RWPE1 (cell line): ENCODE results near the gene RAB3C.

Experiments used
- CTCF ChIA-PET: fragments of 350-600 bp; sonication (Branson Sonifier 250); formaldehyde crosslinking; extraction: SDS; loops from one replicate; lab custom pipeline; 2021; lab: Yijun Ruan, JAX
- POLR2A ChIA-PET: fragments of 400-600 bp; formaldehyde crosslinking; extraction: SDS; loops from one replicate; lab custom pipeline; 2020; ENCODE audit warnings: antibody characterized with exemption; ENCODE audit not compliant: low non-redundant PET; lab: Yijun Ruan, JAX
- DNase-seq: peaks from one replicate; pipeline ENCODE4 v3.0.0; 2012; ENCODE audit warnings: low spot score
- H3K27ac ChIP-seq: fragments of 450-650 bp; 2 replicates; pipeline ENCODE4 v1.5.1; 2017
- CTCF ChIP-seq: fragments of 450-650 bp; conservative IDR thresholded peaks from 2 replicates; pipeline ENCODE4 v1.5.1; 2017; ENCODE audit warnings: low read depth, mild to moderate bottlenecking

Gene RAB3C

GRCh38 chr5:58851571-58851970 is 268.7 kb downstream of the RAB3C start:
- ChIA-PET POLR2A (no interaction called here), CTCF (no interaction called here)
- H3K27ac ChIP-seq = no peak overlapping the region
- no peak for DNase-seq
- TF ChIP-seq CTCF = no peak

GRCh38 chr5:58852566-58852965 is 269.7 kb downstream of the RAB3C start:
- no peak overlapping the region for H3K27ac ChIP-seq
- TF ChIP-seq CTCF = no peak
- ChIA-PET CTCF (interaction anchor here (0.6 kb wide), 1 partner anchor 346 kb away, joined by 5 read pairs; no protein-coding TSS in a partner anchor), POLR2A (no interaction called here)
- no peak for DNase-seq

- CTCF ChIA-PET = no interaction called here
- POLR2A ChIA-PET = no interaction called here
- no peak for TF ChIP-seq CTCF
- DNase-seq = no peak
- no peak overlapping the region for H3K27ac ChIP-seq
Observed at GRCh38 chr5:58854441-58854840, 271.6 kb downstream of the RAB3C start.

GRCh38 chr5:58855851-58856739 is 273.2 kb downstream of the RAB3C start:
- DNase-seq = no peak
- ChIA-PET POLR2A (no interaction called here), CTCF (interaction anchor here (0.7 to 1.6 kb wide), 2 partner anchors 9 to 230 kb away, joined by 3 read pairs; no protein-coding TSS in a partner anchor)
- no peak for TF ChIP-seq CTCF
- no peak overlapping the region for H3K27ac ChIP-seq

- DNase-seq = no peak
- ChIA-PET POLR2A (no interaction called here), CTCF (interaction anchor here (0.7 kb wide), 1 partner anchor 1049 kb away, joined by 3 read pairs; no protein-coding TSS in a partner anchor)
- TF ChIP-seq CTCF = no peak
- no peak overlapping the region for H3K27ac ChIP-seq
Observed at GRCh38 chr5:58857609-58858008, 274.7 kb downstream of the RAB3C start.

- ChIA-PET CTCF (interaction anchor here (0.6 kb wide), 1 partner anchor 1844 kb away, joined by 7 read pairs; no protein-coding TSS in a partner anchor), POLR2A (interaction anchor here (0.6 kb wide), 1 partner anchor 153 kb away, joined by 3 read pairs; no protein-coding TSS in a partner anchor)
- no peak overlapping the region for H3K27ac ChIP-seq
- TF ChIP-seq CTCF = no peak
- no peak for DNase-seq
Observed at GRCh38 chr5:58860680-58861079, 277.8 kb downstream of the RAB3C start.
